Suprapubic skin (tissue), 4 donors: Measurements from ENCODE around the gene RARS1. TPM values are rescaled to one million over a fixed set of nuclear protein-coding genes. Genes with fewer than 3 reads are reported as not detected.

Experiments
- DNase-seq, 2 donors: peaks; one replicate each; pipeline ENCODE4 v3.0.0-alpha.2; 2019; ENCODE audit warnings: low spot score in 2 of 2
- H3K27ac ChIP-seq: fragments of 200-600 bp; sonication (generic); one replicate; pipeline ENCODE4 v1.5.1; 2019
- H3K27me3 ChIP-seq: fragments of 200-600 bp; sonication (generic); one replicate; pipeline ENCODE4 v1.5.1; 2019
- H3K36me3 ChIP-seq: fragments of 200-600 bp; sonication (generic); one replicate; pipeline ENCODE4 v1.5.1; 2019
- H3K4me1 ChIP-seq: fragments of 200-600 bp; sonication (generic); one replicate; pipeline ENCODE4 v1.5.1; 2019
- H3K4me3 ChIP-seq: fragments of 200-600 bp; sonication (generic); one replicate; pipeline ENCODE4 v1.5.1; 2019; ENCODE audit warnings: mild to moderate bottlenecking
- H3K9me3 ChIP-seq: fragments of 200-600 bp; sonication (generic); one replicate; pipeline ENCODE4 v1.5.1; 2019
- EP300 ChIP-seq: sonication (generic); formaldehyde crosslinking; IDR thresholded peaks from one replicate; pipeline ENCODE4 v1.6.1; 2017; ENCODE audit warnings: antibody characterized with exemption
- POLR2A ChIP-seq, 2 donors: fragments of 450-650 bp; IDR thresholded peaks; one replicate each; pipeline ENCODE4 v1.6.1; 2017; ENCODE audit warnings: antibody characterized with exemption in 2 of 2, mild to moderate bottlenecking in 2 of 2, moderate library complexity in 2 of 2
- POLR2AphosphoS5 ChIP-seq, 3 donors: sonication (generic); formaldehyde crosslinking; IDR thresholded peaks; one replicate each; pipeline ENCODE4 v1.6.1; 2017; ENCODE audit warnings: antibody characterized with exemption in 3 of 3
- WGBS: methylation state at CpG from one replicate; pipeline ENCODE4 v1.1.5; 2018; 5-methylcytosine and 5-hydroxymethylcytosine counted together
- total RNA-seq, 4 donors: library from RNA; depleted of rRNA; stranded (reverse); fragments of >200 nt; gene quantifications; one replicate each; pipeline ENCODE4 v1.1.0, GENCODE V29; 2016
- TF ChIP-seq, protein P1 (sequence below), 2 donors: fragments of 200-600 bp in 1 of 2; fragments of 450-650 bp in 1 of 2; sonication (generic) in 1 of 2; IDR thresholded peaks; one replicate each; pipeline ENCODE4 v1.5.1; 2016 to 2019; ENCODE audit warnings: antibody characterized with exemption in 2 of 2, mild to moderate bottlenecking in 1 of 2, moderate library complexity in 1 of 2

RARS1 gene
- total RNA-seq, 4 donors from 2014 or later: 58.6 to 129 (median 77.0) TPM

DNA sequence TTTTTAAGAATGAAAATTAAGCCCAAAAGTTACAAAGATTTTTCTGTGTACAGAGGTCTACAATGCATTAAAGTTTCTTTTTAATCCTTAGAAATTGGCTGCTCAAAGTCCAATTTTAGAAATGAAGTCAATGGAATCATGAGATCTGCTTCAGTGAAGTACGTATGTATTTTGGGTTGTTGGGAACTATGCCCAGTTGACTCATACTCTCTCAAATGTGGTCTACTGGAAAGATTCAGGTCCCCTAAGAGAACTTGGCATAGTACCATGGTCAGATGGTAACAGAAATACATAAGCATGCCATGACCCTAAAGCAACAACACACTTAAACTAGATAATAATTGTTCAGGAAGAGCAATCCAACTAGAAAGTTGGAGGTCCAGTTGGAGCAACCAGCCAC is 65.9 kb downstream of the RARS1 start:
- no peak overlapping the region for H3K27ac ChIP-seq
- 23% methylated on average over 1 of the region's 1 CpG for WGBS
- no peak overlapping the region for H3K4me3 ChIP-seq
- DNase-seq: no peak
- no peaks in the 10 kb centered on the region for H3K4me1 ChIP-seq
- TF ChIP-seq, protein P1, sequence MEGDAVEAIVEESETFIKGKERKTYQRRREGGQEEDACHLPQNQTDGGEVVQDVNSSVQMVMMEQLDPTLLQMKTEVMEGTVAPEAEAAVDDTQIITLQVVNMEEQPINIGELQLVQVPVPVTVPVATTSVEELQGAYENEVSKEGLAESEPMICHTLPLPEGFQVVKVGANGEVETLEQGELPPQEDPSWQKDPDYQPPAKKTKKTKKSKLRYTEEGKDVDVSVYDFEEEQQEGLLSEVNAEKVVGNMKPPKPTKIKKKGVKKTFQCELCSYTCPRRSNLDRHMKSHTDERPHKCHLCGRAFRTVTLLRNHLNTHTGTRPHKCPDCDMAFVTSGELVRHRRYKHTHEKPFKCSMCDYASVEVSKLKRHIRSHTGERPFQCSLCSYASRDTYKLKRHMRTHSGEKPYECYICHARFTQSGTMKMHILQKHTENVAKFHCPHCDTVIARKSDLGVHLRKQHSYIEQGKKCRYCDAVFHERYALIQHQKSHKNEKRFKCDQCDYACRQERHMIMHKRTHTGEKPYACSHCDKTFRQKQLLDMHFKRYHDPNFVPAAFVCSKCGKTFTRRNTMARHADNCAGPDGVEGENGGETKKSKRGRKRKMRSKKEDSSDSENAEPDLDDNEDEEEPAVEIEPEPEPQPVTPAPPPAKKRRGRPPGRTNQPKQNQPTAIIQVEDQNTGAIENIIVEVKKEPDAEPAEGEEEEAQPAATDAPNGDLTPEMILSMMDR (IDR thresholded peaks at IDR 0.05): no peak
- TF ChIP-seq EP300: no peak
- no peak for TF ChIP-seq POLR2A (IDR thresholded peaks at IDR 0.05)
- TF ChIP-seq POLR2AphosphoS5 (IDR thresholded peaks at IDR 0.05): no peak
- no peaks in the 10 kb centered on the region for H3K9me3 ChIP-seq
- peaks cover 15% of the 10 kb centered on the region for H3K36me3 ChIP-seq
- no peaks in the 10 kb centered on the region for H3K27me3 ChIP-seq

DNA sequence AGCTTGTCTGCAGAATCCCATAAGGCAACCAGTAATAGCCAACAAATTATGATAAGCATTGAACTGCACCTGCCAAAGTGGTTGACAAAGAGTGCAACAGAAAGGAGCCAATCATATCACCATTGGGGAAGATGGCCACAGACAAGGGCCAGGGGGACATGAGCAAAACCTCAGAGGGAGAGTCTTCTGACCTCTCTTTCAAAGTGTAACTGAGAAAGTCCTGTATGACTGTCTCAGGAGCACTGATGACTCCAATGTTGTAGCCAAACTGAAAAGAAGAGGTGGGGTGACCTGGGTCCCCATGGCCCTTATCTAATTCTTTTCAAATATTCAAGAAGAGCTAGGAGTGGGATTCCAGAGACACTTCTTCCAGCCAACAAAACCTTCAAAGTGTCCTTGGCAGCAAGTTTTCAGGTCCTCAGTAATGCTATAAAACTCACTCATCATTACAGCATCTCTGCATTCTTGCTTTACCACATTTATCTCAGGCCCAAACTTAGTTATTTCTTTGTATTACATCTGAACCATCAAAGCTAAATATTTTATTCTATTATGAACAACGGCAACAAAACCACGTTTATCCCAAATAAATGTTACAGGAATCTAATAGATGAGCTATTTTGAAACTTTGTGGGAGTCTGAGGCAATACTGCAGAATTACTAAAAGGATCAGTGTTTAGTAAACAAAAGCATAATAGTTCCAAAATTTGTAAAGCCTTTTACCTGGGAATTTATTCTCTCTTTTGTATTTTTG is 67.3 kb downstream of the RARS1 start:
- Histone ChIP-seq H3K4me3 (no peak overlapping the region), H3K4me1 (no peaks in the 10 kb centered on the region), H3K9me3 (no peaks in the 10 kb centered on the region), H3K36me3 (peaks cover 29% of the 10 kb centered on the region), H3K27ac (no peak overlapping the region), H3K27me3 (no peaks in the 10 kb centered on the region)
- DNase-seq: no peak
- TF ChIP-seq EP300: no peak
- no peak for TF ChIP-seq POLR2A (IDR thresholded peaks at IDR 0.05)
- TF ChIP-seq, protein P1 (IDR thresholded peaks at IDR 0.05): no peak
- TF ChIP-seq POLR2AphosphoS5 (IDR thresholded peaks at IDR 0.05): no peak
- WGBS: 79% methylated on average over 2 of the region's 2 CpGs

DNA sequence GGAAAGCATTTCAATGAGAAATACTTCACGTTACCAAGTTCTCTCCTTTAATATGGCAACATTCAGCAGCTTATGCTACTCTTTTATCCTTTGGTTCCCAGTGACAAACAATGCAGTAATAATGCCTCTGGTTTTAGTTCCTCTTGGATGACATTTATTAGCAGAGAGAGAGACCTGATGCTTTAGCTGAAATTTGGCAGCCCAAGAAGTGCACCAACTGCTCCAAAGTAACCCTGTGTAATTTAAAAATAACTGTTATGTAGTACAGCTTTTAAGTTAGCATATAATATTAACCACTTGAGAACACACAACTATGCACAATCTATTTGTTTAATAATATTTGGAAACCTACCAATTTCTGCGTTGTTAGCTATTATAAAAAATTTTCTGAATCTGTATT is 71.1 kb downstream of the RARS1 start:
- H3K36me3 ChIP-seq: peaks cover 34% of the 10 kb centered on the region
- TF ChIP-seq POLR2A (IDR thresholded peaks at IDR 0.05): no peak
- TF ChIP-seq, protein P1 (IDR thresholded peaks at IDR 0.05): no peak
- TF ChIP-seq POLR2AphosphoS5 (IDR thresholded peaks at IDR 0.05): no peak
- TF ChIP-seq EP300: no peak
- no peak overlapping the region for H3K4me3 ChIP-seq
- H3K27ac ChIP-seq: no peak overlapping the region
- DNase-seq: no peak
- no peaks in the 10 kb centered on the region for H3K9me3 ChIP-seq
- no peaks in the 10 kb centered on the region for H3K4me1 ChIP-seq
- WGBS: 93% methylated on average over 2 of the region's 2 CpGs
- H3K27me3 ChIP-seq: no peaks in the 10 kb centered on the region

DNA sequence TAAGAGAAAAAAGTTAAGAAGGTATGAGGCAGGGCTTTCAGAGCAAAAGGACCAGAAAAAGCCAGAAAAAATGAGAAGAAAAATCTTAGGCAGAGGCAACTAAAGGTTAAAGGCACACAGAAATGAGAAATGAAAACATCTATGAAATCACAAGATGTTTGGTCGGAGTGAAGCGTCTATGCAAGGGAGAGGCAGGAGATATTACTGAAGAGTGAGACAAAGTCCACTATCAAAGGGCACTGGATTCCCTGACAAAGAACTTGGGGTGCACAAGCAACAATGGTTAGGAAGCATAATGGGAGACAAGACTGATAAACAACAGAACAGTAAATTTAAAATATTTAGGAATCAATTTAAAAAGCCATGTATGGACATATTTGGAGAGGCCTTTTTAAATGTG is 76.0 kb downstream of the RARS1 start:
- peaks cover 41% of the 10 kb centered on the region for H3K36me3 ChIP-seq
- TF ChIP-seq, protein P1 (IDR thresholded peaks at IDR 0.05): no peak
- TF ChIP-seq POLR2A (IDR thresholded peaks at IDR 0.05) (no peak), POLR2AphosphoS5 (IDR thresholded peaks at IDR 0.05) (no peak), EP300 (no peak)
- no peaks in the 10 kb centered on the region for H3K27me3 ChIP-seq
- no peak overlapping the region for H3K4me3 ChIP-seq
- H3K27ac ChIP-seq: no peak overlapping the region
- peaks cover 2% of the 10 kb centered on the region for H3K4me1 ChIP-seq
- no peaks in the 10 kb centered on the region for H3K9me3 ChIP-seq
- WGBS: 83% methylated on average over 2 of the region's 2 CpGs
- DNase-seq: no peak

DNA sequence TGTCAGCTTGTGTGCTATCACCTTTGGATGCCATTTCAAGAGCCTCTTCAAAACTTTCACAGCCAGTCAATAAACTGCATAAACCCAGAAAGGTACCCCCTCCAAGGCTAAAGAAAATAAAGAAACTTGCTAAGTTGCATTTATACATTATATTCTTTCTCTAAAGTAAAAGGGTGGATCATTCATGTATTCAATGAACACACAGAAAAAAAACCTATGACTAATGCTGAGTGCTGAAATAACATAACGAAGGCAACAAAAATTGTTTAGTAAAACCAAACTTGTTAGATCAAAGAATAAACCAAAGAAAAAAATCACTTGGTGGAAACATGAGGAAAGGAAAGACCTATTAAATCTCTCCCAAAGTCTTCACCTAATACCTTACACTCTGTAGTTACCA is 77.7 kb downstream of the RARS1 start:
- no peak for DNase-seq
- Histone ChIP-seq H3K9me3 (no peaks in the 10 kb centered on the region), H3K27ac (no peak overlapping the region), H3K4me3 (no peak overlapping the region), H3K36me3 (peaks cover 29% of the 10 kb centered on the region), H3K4me1 (peaks cover 2% of the 10 kb centered on the region), H3K27me3 (no peaks in the 10 kb centered on the region)
- TF ChIP-seq POLR2AphosphoS5 (IDR thresholded peaks at IDR 0.05) (no peak), EP300 (no peak), POLR2A (IDR thresholded peaks at IDR 0.05) (no peak)
- TF ChIP-seq, protein P1 (IDR thresholded peaks at IDR 0.05): no peak
- WGBS: 95% methylated on average over 1 of the region's 1 CpG
